ENCODE results near the gene HIBCH.
"Not testable (repeated sequence)": the region's sequence is repeated elsewhere in the genome, so short reads cannot be mapped to it uniquely, and the experiment has no call there.

Gene HIBCH

DNA sequence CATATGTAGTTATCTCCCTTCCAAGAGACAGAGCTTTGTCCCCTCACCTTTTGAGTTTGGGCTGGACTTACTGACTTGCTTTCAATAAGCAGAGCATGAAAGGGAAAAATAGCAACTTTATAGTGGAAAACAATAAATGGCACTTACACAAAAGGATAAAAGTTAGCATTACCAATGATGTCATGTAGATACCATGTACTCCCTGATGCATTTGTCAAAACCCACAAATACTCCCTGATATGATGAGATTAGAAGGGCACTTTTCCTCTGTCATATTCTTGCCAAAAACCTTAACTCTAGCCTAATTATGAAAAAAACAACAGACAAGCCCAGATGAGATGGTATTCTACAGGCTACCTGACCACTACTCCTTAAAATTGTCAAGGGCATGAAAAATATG lies 16.0 kb downstream of the HIBCH start:
- DNase-seq, result no peak

GRCh38 chr2:190302052-190302451 lies 17.6 kb downstream of the HIBCH start:
- no peak for DNase-seq

DNA sequence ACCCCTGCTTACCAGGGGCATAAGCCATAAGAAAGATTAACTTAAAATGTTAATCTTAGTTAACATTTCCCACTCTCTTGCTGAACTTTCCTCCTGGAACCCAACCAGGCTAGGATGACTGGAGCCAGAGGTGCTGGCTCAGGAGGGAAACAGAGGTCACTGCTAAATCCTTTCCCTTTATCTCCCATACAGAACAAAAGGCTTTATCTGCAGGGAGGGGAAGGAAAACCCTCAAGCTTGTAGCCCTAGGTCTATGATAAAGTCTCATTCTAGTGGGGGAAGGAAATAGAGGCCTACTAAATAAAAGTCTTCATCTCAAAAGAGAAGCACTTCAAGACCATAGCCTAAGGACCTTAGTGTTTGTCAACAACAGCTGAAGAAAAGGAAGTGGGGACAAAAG lies 18.6 kb downstream of the HIBCH start:
- DNase-seq, result no peak

- DNase-seq, result not testable (repeated sequence)
Measured at GRCh38 chr2:190297880-190298279, 21.7 kb downstream of the HIBCH start.

- no peak for DNase-seq
Measured at GRCh38 chr2:190283783-190284182, 35.8 kb downstream of the HIBCH start.

GRCh38 chr2:190280565-190281350 lies 38.9 kb downstream of the HIBCH start:
- DNase-seq, result no peak

DNA sequence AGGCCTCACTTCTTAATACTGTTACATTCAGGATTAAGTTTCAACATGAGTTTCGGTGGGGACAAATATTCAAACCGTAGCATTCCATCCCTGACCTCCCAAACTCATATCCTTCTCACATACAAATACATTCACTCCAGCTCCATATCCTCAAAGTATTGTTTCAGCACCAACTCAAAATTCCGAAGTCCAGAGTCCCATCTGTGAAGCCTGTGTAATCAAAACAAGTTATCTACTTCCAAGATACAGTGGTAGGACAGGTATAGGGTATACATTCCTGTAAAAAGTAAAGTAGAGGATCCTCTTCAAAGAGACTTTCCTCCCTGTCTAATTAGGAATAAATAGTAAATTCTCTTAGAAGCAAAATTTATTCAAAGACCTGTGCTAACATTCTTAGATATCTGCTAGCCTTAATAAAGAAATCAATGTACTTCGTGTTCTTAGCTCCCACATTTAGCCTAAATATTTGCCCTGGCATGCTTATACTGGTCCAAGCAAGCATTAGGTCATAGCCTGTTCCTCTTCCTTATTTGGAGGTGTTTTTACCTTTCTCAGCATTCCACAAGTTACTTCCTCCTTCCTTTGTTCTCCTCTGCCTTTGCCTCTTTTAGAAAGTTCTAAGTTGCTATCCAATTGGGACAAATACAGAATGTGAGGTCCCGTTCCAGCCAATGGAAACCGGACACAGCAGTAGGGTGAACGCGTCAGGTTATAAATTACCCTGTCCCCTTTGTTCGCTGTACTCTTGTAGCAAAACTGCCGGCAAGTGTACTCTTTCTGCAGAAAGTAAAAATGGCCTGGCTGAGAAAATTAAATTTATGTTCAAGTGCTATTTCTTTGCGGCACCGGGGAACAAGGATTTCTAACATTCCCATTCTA lies 40.1 kb downstream of the HIBCH start:
- DNase-seq, result not testable (repeated sequence)

DNA sequence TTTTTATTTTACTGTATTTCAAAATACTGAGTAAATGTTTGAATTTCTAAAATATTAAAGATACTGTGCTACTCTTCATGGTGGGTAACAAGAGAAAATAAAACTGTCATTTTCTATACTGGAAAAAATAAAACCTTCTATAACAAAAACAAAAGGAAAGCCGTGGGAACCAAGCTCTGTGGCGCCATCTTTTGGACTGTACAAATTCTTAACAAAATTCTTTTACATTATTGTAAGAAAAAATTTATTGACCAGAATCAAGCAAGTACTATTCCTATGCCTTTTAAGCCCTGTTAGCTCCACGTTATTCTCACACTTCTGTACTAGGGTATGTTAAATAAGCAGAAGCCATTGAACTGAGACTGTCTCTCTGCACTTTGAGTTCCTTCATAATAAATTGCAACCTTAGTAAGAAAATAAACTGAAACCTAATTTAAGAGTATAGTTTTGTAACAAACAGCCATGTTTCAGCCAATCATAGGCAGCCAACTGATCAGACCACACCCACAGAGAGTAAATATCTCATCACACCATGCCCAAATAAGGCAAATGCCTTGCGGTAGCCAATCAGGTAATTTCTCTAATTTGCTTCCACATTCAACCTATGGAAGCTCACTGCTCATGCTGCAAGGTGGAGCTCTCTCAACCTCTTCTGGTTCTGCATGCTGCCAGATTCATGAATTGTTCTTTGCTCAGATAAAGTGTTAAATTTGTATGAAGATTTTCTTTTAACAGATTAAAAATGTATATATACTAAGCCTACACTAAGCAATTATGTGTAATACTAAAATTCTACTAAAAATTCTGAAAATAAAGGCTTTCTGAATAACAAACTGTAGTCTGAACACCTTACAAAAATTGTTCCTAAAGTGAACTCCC lies 42.2 kb downstream of the HIBCH start:
- peak; percentile 25 for DNase-seq

DNA sequence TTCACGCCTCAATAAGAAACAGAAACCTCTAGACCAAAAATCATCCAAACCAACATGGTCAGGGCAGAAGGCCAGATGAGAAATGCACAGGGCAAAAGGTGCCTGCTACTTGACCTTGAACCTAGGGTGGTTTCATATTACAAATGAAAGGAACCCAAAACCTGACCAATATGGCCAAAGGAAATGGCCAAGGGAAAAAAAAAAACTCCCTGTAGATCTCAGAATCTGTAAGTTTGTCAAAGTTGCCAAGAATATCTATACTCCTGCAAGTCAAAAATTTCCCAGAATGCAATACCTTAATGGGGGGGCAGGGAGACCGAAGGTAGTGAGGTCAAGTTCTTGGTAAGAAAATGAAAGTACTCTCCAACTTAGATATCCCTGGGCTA lies 47.2 kb downstream of the HIBCH start:
- DNase-seq, result no peak

DNA sequence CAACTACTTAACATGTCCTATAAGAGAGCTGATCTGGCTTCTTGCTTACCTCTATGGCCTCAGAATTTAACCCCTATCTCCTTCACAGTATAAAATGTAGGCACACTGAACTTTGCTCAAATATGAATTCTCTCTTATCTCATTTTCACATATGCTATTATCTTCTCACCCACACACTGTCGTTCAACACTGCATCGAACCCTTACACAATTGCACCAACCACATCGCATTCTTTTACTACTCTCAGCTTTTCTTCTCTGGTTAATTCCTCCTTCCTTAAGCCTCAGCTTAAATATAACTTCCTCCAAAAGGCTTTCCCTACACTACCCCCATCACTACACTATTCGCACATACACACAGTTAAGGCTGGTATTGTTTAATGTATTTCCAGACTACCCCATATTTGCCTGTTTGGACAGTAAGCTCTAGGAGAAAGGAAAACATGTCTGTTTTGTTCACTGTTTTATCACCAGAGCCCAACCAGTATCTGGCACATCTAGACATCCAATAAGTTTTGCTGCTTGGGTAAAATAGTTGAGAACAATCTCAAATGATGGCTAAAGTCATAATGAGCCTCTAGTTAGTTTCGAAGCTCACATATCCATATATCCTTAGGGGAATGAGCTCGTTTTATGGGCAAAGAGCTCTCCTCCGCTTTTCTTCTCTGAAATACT lies 47.7 kb downstream of the HIBCH start:
- no peak for DNase-seq

GRCh38 chr2:190270298-190270697 lies 49.3 kb downstream of the HIBCH start:
- no peak for DNase-seq

DNA sequence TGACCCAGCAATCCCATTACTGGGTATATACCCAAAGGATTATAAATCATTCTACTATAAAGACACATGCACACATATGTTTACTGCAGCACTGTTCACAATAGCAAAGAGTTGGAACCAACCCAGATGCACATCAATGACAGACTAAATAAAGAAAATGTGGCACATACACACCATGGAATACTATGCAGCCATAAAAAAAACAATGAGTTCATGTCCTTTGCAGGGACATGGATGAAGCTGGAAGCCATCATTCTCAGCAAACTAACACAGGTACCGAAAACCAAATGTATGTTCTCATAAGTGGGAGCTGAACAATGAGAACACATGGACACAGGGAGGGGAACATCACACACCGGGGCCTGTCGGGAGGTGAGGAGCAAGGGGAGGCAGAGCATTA lies 49.9 kb downstream of the HIBCH start:
- not testable (repeated sequence) for DNase-seq

GRCh38 chr2:190267302-190267701 lies 52.3 kb downstream of the HIBCH start:
- no peak for DNase-seq

DNA sequence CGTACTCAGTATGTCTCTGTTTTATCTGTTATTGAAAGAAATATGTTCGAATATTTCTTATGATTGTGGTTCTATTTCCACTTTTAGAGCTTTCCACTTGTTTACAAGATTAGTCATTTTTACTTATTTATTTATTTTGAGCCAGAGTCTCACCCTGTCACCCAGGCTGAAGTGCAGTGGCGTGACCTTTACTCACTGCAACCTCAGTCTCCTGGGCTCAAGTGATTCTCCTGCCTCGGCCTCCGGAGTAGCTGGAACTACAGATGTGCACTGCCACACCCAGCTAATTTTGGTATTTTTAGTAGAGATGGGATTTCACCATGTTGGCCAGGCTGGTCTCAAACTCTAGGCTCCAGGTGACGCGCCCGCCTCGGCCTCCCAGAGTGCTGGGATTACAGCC lies 53.3 kb downstream of the HIBCH start:
- no peak for DNase-seq

- DNase-seq, result no peak
Measured at GRCh38 chr2:190261851-190262250, 57.8 kb downstream of the HIBCH start.

GRCh38 chr2:190256087-190256486 lies 63.5 kb downstream of the HIBCH start:
- DNase-seq, result no peak

- DNase-seq, result no peak
Measured at GRCh38 chr2:190255676-190256075, 64.0 kb downstream of the HIBCH start.

- no peak for DNase-seq
Measured at GRCh38 chr2:190254063-190254850, 65.4 kb downstream of the HIBCH start.

GRCh38 chr2:190250421-190250820 lies 69.2 kb downstream of the HIBCH start:
- no peak for DNase-seq

DNA sequence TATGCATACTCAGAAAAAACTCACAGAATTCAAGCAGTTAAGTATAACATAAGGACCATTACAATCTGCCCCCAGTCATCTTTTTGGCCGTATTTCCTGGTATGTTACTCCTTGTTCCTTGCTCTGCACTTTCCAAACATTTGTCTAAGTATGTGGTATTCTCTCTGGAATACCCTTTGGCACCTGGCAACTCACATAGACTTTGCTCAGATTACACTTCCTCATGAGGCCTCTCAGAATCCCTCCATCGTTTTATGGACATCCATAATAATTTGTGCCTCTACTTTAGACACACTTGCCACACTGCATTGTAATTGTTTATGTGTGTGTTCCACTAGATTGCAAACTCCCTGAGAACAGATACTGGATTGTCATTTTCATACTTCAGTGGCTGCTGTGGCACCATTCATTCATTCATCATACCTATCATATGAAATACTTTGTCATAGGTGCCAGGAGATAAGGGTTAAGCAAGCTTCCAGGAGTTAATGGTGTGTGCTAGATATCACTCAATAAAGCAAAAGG lies 84.0 kb downstream of the HIBCH start:
- DNase-seq, result no peak

GRCh38 chr2:190235101-190235500 lies 84.5 kb downstream of the HIBCH start:
- DNase-seq, result no peak
